GM18505 (cell line): ENCODE results near the gene IP6K2.

Experiments
- ATAC-seq: cut with Tn5 transposase; IDR thresholded peaks from one replicate; pipeline ENCODE4 v1.9.1; 2021; ENCODE audit not compliant: unreplicated experiment
- POLR2A ChIP-seq: IDR thresholded peaks from 4 replicates; pipeline ENCODE4 v1.6.1; 2011; ENCODE audit warnings: borderline replicate concordance; ENCODE audit not compliant: insufficient read depth, insufficient read length; ENCODE audit errors: extremely low read depth

IP6K2 gene

GRCh38 chr3:48662145-48662752 is 54.8 kb downstream of the IP6K2 start:
- no peak for TF ChIP-seq POLR2A
- ATAC-seq = no peak

DNA sequence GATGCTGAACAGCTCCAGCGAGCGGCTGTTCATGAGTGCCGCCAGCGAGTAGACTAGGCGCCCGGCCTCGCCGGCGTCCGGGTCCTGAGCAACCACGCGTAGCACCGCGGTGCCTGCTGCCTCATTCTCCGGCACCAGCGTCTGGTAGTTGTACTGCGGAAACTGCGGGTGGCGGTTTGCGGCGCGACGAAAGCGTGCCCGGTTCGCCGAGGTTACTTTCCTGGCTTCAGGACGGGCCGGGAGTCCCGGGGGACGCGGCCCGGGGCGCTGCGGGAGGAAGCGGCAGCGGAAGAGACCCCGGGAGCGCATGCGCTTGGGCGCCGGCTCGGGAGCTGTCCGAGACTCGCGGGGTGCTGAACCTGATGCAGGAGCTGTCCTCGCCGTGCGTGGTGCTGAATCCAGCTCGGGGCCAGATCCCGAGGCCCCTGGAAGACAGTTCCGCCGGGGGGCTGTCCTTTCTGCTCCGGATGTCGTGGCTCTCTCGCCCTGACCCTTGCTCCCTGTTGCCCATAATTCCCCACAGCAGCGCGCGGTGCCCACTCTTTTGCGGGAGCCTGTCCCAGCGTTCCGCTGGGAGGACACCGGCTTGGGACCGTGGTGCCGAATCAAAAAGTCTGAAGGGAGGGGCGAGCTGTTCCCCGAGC is 55.4 kb downstream of the IP6K2 start:
- no peak for TF ChIP-seq POLR2A
- no peak for ATAC-seq

GRCh38 chr3:48660800-48661400 is 56.1 kb downstream of the IP6K2 start:
- ATAC-seq = no peak

DNA sequence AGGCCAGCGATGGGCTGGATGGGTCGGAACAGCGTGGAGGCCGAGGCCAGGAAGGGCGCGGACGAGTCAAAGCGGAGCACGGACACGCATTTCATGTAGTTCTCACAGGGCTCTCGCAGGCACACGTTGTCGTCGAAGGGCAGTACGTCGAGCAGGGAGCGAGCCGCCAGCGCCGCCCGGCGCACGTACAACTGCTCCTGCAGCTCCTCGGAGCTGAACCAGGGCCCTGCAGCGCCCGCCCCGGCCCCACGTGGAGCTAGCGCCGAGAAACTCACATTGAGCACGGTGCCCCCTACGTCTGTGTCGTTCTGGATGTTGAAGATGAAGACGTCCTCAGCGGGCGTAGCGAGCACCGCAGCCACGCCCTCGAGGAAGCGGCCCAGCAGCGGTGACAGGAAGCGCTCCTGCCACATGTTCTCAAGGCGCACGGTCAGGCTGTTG is 60.2 kb downstream of the IP6K2 start:
- no peak for TF ChIP-seq POLR2A

More at GRCh38 chr3:48660800-48661400, 56.1 kb downstream of the IP6K2 start:
- TF ChIP-seq POLR2A = no peak

GRCh38 chr3:48656061-48656840 is 60.8 kb downstream of the IP6K2 start:
- no peak for TF ChIP-seq POLR2A
- ATAC-seq = peak; percentile 50

More for the DNA sequence above, 60.2 kb downstream of the IP6K2 start:
- ATAC-seq = no peak

GRCh38 chr3:48655606-48656005 is 61.4 kb downstream of the IP6K2 start:
- TF ChIP-seq POLR2A = no peak
- ATAC-seq = peak; percentile 4

- no peak for ATAC-seq
- TF ChIP-seq POLR2A = no peak
Observed at GRCh38 chr3:48655063-48655462, 62.0 kb downstream of the IP6K2 start.

DNA sequence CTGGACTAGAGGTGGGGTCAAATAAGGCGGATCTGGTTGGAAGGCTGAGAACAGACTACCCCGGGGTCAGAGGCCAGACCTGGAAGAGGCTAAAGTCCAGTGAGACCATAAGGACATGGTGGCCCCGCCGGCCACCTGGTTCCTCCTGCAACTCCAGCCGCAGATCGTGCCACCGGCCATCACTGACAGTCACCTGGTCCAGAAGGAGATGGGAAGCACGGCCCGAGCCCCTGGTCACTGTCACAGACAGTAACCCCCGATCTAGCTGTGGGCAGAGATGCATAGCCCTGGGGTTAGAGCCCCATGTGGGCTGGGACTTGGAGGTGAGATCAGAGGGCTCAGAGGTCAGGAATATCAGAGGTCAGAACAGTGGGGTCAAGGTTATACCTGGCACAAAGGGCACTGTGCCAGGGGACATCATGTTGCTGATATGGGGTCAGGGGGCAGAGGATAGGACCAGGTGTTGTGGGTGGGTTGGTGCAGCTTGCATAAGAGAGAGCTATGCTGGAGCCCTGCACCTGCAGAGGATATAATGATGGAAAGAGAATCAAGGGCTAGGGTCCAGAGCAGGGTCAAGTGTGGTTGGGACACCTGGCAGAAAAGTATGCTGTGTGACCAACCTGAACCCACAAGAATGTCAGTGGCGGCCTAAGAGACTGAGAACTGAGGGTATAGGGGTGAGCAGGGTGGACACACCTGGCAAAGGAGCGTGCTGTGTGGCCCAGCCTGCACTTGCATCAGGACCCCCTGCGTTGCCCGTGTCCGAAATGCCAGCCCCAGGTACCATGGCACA is 63.9 kb downstream of the IP6K2 start:
- no peak for TF ChIP-seq POLR2A
- ATAC-seq = no peak

GRCh38 chr3:48651771-48652170 is 65.2 kb downstream of the IP6K2 start:
- no peak for TF ChIP-seq POLR2A
- ATAC-seq = no peak

DNA sequence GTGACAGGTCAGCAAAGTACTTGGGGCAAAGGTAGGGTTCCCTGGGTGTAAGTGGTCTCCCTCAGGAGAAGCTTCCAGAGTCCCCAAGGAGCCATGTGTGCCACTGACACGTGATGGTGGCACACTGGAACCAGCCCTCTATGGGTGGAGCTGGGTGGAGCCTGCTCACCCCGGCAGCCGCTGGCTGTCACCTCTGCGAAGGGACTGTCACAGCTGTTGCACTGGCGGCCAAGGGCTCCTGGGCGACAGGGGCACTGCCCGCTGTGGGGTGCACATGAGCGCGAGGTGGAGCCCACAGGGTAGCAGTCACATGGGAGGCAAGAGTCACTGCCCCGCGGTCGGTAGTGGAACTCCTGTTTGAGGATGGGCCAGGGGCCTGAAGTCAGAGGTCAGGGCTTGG is 66.3 kb downstream of the IP6K2 start:
- no peak for ATAC-seq
- no peak for TF ChIP-seq POLR2A

DNA sequence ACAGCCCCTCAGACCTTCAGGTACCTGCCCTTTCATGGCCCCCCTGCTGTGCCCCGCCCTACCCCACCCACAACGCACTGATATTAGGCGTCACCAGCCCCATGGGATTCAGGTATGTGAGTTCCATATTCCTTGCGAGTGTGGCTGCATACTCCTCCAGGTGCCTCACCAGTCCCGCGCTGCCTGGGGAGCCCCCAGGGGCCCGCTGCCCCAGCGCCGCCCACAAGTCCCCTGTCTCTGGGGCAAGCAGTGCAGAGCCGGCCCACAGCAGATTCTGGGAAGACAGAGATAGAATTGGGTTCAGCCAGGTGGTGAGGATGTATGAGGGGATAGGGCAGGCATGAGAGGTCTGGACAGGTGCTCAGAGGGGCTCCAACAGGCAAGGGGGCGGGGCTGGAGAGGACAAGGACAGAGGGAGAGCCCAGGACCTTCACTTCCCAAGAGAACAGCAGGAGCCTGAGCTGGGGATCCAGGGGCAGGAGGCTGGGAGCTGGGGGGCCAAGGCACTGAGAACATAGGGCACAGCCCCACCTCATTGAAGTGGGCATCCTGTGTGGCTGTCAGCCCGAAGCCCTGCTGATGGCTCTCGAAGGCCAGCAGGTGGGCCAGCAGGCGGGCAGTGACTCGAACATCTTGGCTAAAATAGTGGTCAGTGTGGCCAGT is 68.7 kb downstream of the IP6K2 start:
- TF ChIP-seq POLR2A = no peak

GRCh38 chr3:48647714-48648113 is 69.3 kb downstream of the IP6K2 start:
- TF ChIP-seq POLR2A = no peak
- no peak for ATAC-seq

More for the DNA sequence above, 68.7 kb downstream of the IP6K2 start:
- ATAC-seq = no peak
